Neural progenitor cell (in vitro differentiated cells): ENCODE results near the gene THSD4. TPM values are rescaled to one million over a fixed set of nuclear protein-coding genes. Genes with fewer than 3 reads are reported as not detected.

Experiments used
- DNase-seq: peaks from one replicate; pipeline ENCODE4 v3.0.0-alpha.2; 2016; ENCODE audit warnings: low spot score
- H2AFZ ChIP-seq: fragments of 200-600 bp; sonication (generic); replicated peaks from 2 replicates; pipeline ENCODE4 v1.6.1; 2016; ENCODE audit warnings: antibody characterized with exemption
- H3F3A ChIP-seq: fragments of 200-600 bp; sonication (generic); 2 replicates; pipeline ENCODE4 v1.6.1; 2016; ENCODE audit warnings: antibody characterized with exemption, low read depth
- H3K27ac ChIP-seq: fragments of 200-600 bp; sonication (generic); 2 replicates; pipeline ENCODE4 v1.5.1; 2016; ENCODE audit warnings: mild to moderate bottlenecking
- H3K27me3 ChIP-seq: fragments of 200-600 bp; sonication (generic); 2 replicates; pipeline ENCODE4 v1.6.1; 2016; ENCODE audit warnings: mild to moderate bottlenecking, moderate library complexity
- H3K36me3 ChIP-seq: fragments of 200-600 bp; sonication (generic); 2 replicates; pipeline ENCODE4 v1.5.1; 2016
- H3K4me1 ChIP-seq: fragments of 200-600 bp; sonication (generic); 2 replicates; pipeline ENCODE4 v1.6.1; 2016; ENCODE audit warnings: mixed run types
- H3K4me2 ChIP-seq: fragments of 200-600 bp; sonication (generic); 2 replicates; pipeline ENCODE4 v1.6.1; 2016
- H3K4me3 ChIP-seq: fragments of 200-600 bp; sonication (generic); 2 replicates; pipeline ENCODE4 v1.5.1; 2016
- H3K79me2 ChIP-seq: fragments of 200-600 bp; sonication (generic); 2 replicates; pipeline ENCODE4 v1.6.1; 2016; ENCODE audit warnings: low read depth
- H3K9ac ChIP-seq: fragments of 200-600 bp; sonication (generic); 2 replicates; pipeline ENCODE4 v1.6.1; 2016
- H3K9me3 ChIP-seq: fragments of 200-600 bp; sonication (generic); 2 replicates; pipeline ENCODE4 v1.5.1; 2016; ENCODE audit warnings: low read depth
- H4K20me1 ChIP-seq: fragments of 200-600 bp; sonication (generic); 2 replicates; pipeline ENCODE4 v1.6.1; 2016; ENCODE audit warnings: low read depth
- H3K27ac Mint-ChIP-seq: 3 replicates; pipeline ENCODE4 v1.8.0; 2021; ENCODE audit warnings: mixed read lengths
- H3K27me3 Mint-ChIP-seq: 2 replicates; pipeline ENCODE4 v1.8.0; 2022; ENCODE audit warnings: low read depth, mild to moderate bottlenecking, inconsistent platforms, moderate library complexity, mixed read lengths; ENCODE audit not compliant: insufficient read depth
- H3K36me3 Mint-ChIP-seq: 3 replicates; pipeline ENCODE4 v1.8.0; 2021; ENCODE audit warnings: mixed read lengths
- H3K4me1 Mint-ChIP-seq: 3 replicates; pipeline ENCODE4 v1.8.0; 2021; ENCODE audit warnings: mixed read lengths
- H3K4me3 Mint-ChIP-seq: 3 replicates; pipeline ENCODE4 v1.8.0; 2021; ENCODE audit warnings: mild to moderate bottlenecking, moderate library complexity, mixed read lengths
- H3K9me3 Mint-ChIP-seq: 3 replicates; pipeline ENCODE4 v1.8.0; 2020; ENCODE audit warnings: mixed read lengths
- EZH2 ChIP-seq: fragments of 200-600 bp; sonication (generic); IDR thresholded peaks from 2 replicates; pipeline ENCODE4 v1.6.1; 2017; ENCODE audit warnings: antibody characterized with exemption, mild to moderate bottlenecking, moderate library complexity
- EZH2phosphoT487 ChIP-seq: fragments of 200-600 bp; sonication (generic); IDR thresholded peaks from 2 replicates; pipeline ENCODE4 v1.6.1; 2017; ENCODE audit warnings: antibody characterized with exemption
- total RNA-seq: library from RNA; depleted of rRNA; stranded (reverse); fragments of >200 nt; gene quantifications from 2 replicates; pipeline ENCODE4 v1.2.3, GENCODE V29; 2015; ENCODE audit warnings: low replicate concordance
- TF ChIP-seq, protein P1 (sequence below): fragments of 200-600 bp; sonication (generic); IDR thresholded peaks from 2 replicates; pipeline ENCODE4 v1.5.1; 2017; ENCODE audit warnings: antibody characterized with exemption, mild to moderate bottlenecking

The THSD4 gene
- total RNA-seq, 1 donor from 2014 or later = 2.4 TPM

DNA sequence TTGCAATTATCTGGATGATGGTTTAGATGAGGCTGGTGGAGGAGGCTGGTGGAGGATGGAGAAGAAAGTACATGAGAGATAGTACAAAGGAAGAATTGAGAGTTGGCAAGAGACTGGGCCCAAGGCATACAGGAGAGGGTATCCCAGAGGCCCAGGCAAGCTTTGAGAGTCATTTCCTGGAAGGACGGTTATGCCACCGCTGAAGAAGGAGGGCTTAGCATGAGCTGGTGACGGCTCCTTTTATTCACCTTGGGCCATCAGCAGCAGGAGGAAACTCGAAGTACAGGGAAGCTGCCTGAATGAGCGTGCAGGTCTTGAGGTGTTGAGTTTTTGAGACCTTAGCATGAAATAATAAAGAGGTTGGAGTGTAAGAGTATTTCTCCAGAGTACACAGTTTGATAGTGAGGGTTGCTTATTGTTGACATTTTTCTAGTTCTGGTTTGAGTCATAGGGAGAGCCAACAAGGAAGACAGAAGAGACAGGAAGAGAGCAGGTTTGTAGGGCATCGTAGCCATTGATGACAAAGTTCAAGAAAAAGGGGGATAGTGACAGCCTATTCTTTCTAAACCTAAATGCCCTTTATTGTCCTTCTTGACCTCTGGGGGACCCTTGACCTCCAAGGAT, 13.8 kb downstream of the THSD4 start:
- DNase-seq = no peak
- H3K27me3 ChIP-seq = no peaks in the 10 kb centered on the region
- H3K4me1 ChIP-seq = peaks cover 5% of the 10 kb centered on the region
- H3F3A ChIP-seq = no peaks in the 10 kb centered on the region
- H3K36me3 ChIP-seq = no peaks in the 10 kb centered on the region
- no peak overlapping the region for H3K27ac ChIP-seq
- H2AFZ ChIP-seq = no peak overlapping the region
- H3K9me3 ChIP-seq = no peaks in the 10 kb centered on the region
- no peaks in the 10 kb centered on the region for H3K36me3 Mint-ChIP-seq
- no peak overlapping the region for H3K9ac ChIP-seq
- H3K4me3 ChIP-seq = no peak overlapping the region
- peaks cover 5% of the 10 kb centered on the region for H3K9me3 Mint-ChIP-seq
- no peak overlapping the region for H3K27ac Mint-ChIP-seq
- no peak overlapping the region for H3K4me3 Mint-ChIP-seq
- TF ChIP-seq EZH2 = no peak
- TF ChIP-seq, protein P1, sequence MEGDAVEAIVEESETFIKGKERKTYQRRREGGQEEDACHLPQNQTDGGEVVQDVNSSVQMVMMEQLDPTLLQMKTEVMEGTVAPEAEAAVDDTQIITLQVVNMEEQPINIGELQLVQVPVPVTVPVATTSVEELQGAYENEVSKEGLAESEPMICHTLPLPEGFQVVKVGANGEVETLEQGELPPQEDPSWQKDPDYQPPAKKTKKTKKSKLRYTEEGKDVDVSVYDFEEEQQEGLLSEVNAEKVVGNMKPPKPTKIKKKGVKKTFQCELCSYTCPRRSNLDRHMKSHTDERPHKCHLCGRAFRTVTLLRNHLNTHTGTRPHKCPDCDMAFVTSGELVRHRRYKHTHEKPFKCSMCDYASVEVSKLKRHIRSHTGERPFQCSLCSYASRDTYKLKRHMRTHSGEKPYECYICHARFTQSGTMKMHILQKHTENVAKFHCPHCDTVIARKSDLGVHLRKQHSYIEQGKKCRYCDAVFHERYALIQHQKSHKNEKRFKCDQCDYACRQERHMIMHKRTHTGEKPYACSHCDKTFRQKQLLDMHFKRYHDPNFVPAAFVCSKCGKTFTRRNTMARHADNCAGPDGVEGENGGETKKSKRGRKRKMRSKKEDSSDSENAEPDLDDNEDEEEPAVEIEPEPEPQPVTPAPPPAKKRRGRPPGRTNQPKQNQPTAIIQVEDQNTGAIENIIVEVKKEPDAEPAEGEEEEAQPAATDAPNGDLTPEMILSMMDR = no peak
- TF ChIP-seq EZH2phosphoT487 = no peak
- H4K20me1 ChIP-seq = no peaks in the 10 kb centered on the region
- peaks cover 13% of the 10 kb centered on the region for H3K4me1 Mint-ChIP-seq
- H3K27me3 Mint-ChIP-seq = peaks cover 6% of the 10 kb centered on the region
- H3K4me2 ChIP-seq = no peak overlapping the region
- no peaks in the 10 kb centered on the region for H3K79me2 ChIP-seq

DNA sequence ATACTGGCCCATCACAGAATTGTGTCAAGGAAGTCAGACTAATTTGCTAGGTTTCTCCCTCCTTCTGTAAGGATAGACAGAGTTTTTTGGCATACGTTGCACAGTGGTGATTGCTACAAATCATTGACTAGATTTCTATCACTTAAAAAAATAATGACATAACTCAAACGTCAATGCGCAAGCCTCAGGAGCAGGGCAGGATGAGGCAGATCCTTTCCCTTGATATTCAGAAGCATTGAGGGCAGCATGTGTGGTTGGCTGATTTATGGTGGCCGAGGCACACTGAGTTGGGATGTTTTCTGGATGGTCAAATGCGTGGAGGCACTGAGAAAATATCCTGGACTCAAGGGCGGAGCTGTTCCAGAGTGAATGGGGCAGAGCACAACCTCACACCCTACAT, 14.4 kb downstream of the THSD4 start:
- H3K27ac ChIP-seq = no peak overlapping the region
- no peaks in the 10 kb centered on the region for H3K36me3 Mint-ChIP-seq
- H3K27ac Mint-ChIP-seq = no peak overlapping the region
- H4K20me1 ChIP-seq = no peaks in the 10 kb centered on the region
- no peaks in the 10 kb centered on the region for H3F3A ChIP-seq
- H3K9me3 ChIP-seq = no peaks in the 10 kb centered on the region
- H2AFZ ChIP-seq = no peak overlapping the region
- peaks cover 8% of the 10 kb centered on the region for H3K27me3 Mint-ChIP-seq
- H3K27me3 ChIP-seq = no peaks in the 10 kb centered on the region
- no peak overlapping the region for H3K4me2 ChIP-seq
- H3K79me2 ChIP-seq = no peaks in the 10 kb centered on the region
- H3K4me1 Mint-ChIP-seq = peaks cover 17% of the 10 kb centered on the region
- peaks cover 5% of the 10 kb centered on the region for H3K9me3 Mint-ChIP-seq
- DNase-seq = no peak
- H3K4me3 ChIP-seq = no peak overlapping the region
- no peaks in the 10 kb centered on the region for H3K36me3 ChIP-seq
- peaks cover 5% of the 10 kb centered on the region for H3K4me1 ChIP-seq
- H3K4me3 Mint-ChIP-seq = no peak overlapping the region
- TF ChIP-seq EZH2phosphoT487 (no peak), EZH2 (no peak)
- TF ChIP-seq, protein P1 = no peak
- H3K9ac ChIP-seq = no peak overlapping the region

DNA sequence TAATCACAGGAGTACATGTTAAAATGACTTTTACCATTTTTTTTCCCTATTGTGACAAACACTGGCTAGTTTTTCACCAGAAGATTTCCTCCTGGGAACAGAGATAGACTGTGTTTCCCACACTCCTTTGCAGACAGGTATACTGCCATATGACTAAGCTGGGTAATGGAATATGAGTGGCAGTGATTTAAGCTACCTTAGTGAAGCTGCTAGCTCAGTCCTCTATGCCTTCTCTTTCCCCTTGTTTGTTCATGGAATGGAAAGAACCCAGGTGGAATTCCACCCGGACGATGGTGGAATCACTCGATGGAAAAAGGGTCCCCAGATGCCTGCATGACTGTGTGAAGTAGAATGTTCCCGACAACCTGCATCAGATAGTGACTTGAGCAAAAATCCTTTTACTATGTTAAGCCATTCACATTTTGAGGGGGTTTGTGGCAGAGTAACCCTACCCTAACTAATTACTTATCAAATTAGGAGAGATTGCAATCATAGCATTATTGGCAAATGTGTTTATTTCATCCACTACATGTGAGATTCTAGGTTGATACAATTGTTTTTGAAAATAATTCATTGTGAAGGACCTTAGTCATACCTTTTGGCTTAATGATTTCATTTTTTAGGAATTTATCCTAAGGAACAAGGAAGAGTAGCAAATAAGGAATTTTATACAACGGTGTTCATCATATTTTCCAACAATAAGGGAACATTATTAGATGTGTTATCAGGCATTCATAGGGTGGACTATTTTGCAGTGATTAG, 16.5 kb downstream of the THSD4 start:
- no peaks in the 10 kb centered on the region for H3K9me3 ChIP-seq
- DNase-seq = no peak
- no peaks in the 10 kb centered on the region for H3K4me1 ChIP-seq
- no peak overlapping the region for H3K4me3 ChIP-seq
- H2AFZ ChIP-seq = no peak overlapping the region
- peaks cover 5% of the 10 kb centered on the region for H3K27me3 Mint-ChIP-seq
- H3K79me2 ChIP-seq = no peaks in the 10 kb centered on the region
- no peaks in the 10 kb centered on the region for H3F3A ChIP-seq
- no peak overlapping the region for H3K4me2 ChIP-seq
- peaks cover 22% of the 10 kb centered on the region for H3K4me1 Mint-ChIP-seq
- no peak overlapping the region for H3K9ac ChIP-seq
- H3K27me3 ChIP-seq = no peaks in the 10 kb centered on the region
- no peaks in the 10 kb centered on the region for H4K20me1 ChIP-seq
- H3K4me3 Mint-ChIP-seq = no peak overlapping the region
- peaks cover 6% of the 10 kb centered on the region for H3K9me3 Mint-ChIP-seq
- no peaks in the 10 kb centered on the region for H3K36me3 Mint-ChIP-seq
- H3K36me3 ChIP-seq = no peaks in the 10 kb centered on the region
- no peak overlapping the region for H3K27ac Mint-ChIP-seq
- no peak overlapping the region for H3K27ac ChIP-seq
- TF ChIP-seq, protein P1 = no peak
- TF ChIP-seq EZH2 = no peak
- no peak for TF ChIP-seq EZH2phosphoT487
